Nephron (organoid): ENCODE measurements around the gene PTAFR.

Experiments
- H3K27ac Mint-ChIP-seq, 3 experiments: 2 replicates each; pipeline ENCODE4 v1.8.0; 2020; ENCODE audit warnings: mixed read lengths in 3 of 3, mild to moderate bottlenecking in 2 of 3, moderate library complexity in 1 of 3
- H3K27me3 Mint-ChIP-seq: 2 replicates; pipeline ENCODE4 v1.8.0; 2021; ENCODE audit warnings: low read depth, mild to moderate bottlenecking, moderate library complexity, mixed read lengths
- H3K36me3 Mint-ChIP-seq: 2 replicates; pipeline ENCODE4 v1.8.0; 2020; ENCODE audit warnings: low read depth, mixed read lengths
- H3K4me1 Mint-ChIP-seq: 2 replicates; pipeline ENCODE4 v1.8.0; 2020; ENCODE audit warnings: mixed read lengths
- H3K4me3 Mint-ChIP-seq, 3 experiments: 2 replicates each; pipeline ENCODE4 v1.8.0; 2020; ENCODE audit warnings: mild to moderate bottlenecking in 3 of 3, mixed read lengths in 3 of 3, moderate library complexity in 2 of 3
- H3K9me3 Mint-ChIP-seq: 2 replicates; pipeline ENCODE4 v1.8.0; 2020; ENCODE audit warnings: mixed read lengths
- TF ChIP-seq, protein P1 (sequence below), 3 experiments: fragments of 200-600 bp; sonication (generic); IDR thresholded peaks; one replicate each; pipeline ENCODE4 v1.5.0; 2021; ENCODE audit warnings: antibody characterized with exemption in 3 of 3; ENCODE audit not compliant: unreplicated experiment in 3 of 3

The PTAFR gene

DNA sequence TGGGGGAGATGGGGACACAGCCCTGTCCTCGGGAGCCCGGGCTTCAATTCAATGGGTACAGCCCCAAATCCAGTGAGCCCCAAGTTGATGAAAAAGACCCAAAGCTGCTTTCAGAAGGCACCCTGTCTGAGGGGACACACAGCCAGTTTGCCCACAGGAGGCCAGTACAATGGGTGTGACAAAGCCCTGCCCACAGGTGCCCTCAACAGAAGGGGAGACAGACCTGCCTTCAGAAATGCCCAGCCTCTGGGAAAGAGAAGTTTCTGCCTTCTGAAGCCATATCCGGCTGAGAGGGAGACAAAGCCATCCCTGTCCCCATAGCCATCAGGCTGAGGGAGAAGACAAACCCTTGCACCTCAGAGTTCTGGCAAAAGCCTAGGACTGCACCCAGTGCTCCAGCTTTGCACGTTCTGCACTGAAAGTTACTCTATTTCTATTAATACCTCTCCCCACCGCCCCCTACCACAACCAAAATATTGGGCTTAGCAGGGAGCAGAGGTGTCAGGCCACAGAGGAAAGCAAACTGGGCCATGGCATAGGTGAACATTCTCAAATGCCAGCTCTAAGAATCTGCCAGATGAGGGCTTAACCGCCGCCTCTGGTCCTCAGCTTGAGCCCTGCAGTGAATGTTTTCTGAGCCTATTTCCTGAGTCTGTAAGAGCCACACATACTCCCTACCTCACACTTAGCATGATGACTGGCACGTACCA, 18.0 kb upstream of the PTAFR start:
- TF ChIP-seq, protein P1, sequence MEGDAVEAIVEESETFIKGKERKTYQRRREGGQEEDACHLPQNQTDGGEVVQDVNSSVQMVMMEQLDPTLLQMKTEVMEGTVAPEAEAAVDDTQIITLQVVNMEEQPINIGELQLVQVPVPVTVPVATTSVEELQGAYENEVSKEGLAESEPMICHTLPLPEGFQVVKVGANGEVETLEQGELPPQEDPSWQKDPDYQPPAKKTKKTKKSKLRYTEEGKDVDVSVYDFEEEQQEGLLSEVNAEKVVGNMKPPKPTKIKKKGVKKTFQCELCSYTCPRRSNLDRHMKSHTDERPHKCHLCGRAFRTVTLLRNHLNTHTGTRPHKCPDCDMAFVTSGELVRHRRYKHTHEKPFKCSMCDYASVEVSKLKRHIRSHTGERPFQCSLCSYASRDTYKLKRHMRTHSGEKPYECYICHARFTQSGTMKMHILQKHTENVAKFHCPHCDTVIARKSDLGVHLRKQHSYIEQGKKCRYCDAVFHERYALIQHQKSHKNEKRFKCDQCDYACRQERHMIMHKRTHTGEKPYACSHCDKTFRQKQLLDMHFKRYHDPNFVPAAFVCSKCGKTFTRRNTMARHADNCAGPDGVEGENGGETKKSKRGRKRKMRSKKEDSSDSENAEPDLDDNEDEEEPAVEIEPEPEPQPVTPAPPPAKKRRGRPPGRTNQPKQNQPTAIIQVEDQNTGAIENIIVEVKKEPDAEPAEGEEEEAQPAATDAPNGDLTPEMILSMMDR (IDR thresholded peaks at IDR 0.05; ENCODE audit: unreplicated experiment in 3 of 3) = no peak
- Mint-ChIP-seq H3K36me3 (peaks cover 14% of the 10 kb centered on the region), H3K9me3 (no peaks in the 10 kb centered on the region), H3K27me3 (no peaks in the 10 kb centered on the region), H3K4me3 (no peak overlapping the region), H3K4me1 (peaks cover 16% of the 10 kb centered on the region), H3K27ac (no peak overlapping the region)

DNA sequence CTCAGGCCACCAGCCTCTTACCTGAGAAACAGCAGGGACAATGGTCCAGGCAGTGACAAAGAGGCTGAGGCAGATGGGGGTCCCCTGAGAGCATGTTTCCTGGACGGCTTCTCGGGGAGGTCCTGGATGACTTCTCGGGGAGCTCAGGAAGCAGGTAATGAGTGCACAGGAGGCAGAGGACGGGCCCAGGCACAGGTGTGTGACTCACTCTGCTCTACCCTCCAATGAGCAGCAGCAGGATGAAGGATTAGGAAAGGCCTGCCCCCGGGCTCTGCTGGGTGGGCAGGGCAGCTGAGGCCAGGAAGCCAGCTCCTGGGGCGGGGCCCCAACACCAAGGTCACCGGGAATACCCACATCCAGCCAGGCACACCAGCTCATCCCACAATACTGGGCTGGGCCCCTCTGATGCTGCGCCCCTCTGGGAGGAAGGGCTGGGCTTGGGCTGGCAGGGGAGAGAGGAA, 17.2 kb upstream of the PTAFR start:
- Mint-ChIP-seq H3K27me3 (no peaks in the 10 kb centered on the region), H3K4me1 (peaks cover 16% of the 10 kb centered on the region), H3K9me3 (no peaks in the 10 kb centered on the region), H3K36me3 (peaks cover 7% of the 10 kb centered on the region), H3K4me3 (no peak overlapping the region), H3K27ac (no peak overlapping the region)
- TF ChIP-seq, protein P1 (IDR thresholded peaks at IDR 0.05; ENCODE audit: unreplicated experiment in 3 of 3) = no peak

- Mint-ChIP-seq H3K27ac (no peak overlapping the region), H3K4me1 (no peaks in the 10 kb centered on the region), H3K9me3 (no peaks in the 10 kb centered on the region), H3K36me3 (no peaks in the 10 kb centered on the region), H3K27me3 (no peaks in the 10 kb centered on the region), H3K4me3 (no peak overlapping the region)
- TF ChIP-seq, protein P1 (IDR thresholded peaks at IDR 0.05; ENCODE audit: unreplicated experiment in 3 of 3) = no peak
Measured at GRCh38 chr1:28190996-28191645, 14.6 kb upstream of the PTAFR start.

DNA sequence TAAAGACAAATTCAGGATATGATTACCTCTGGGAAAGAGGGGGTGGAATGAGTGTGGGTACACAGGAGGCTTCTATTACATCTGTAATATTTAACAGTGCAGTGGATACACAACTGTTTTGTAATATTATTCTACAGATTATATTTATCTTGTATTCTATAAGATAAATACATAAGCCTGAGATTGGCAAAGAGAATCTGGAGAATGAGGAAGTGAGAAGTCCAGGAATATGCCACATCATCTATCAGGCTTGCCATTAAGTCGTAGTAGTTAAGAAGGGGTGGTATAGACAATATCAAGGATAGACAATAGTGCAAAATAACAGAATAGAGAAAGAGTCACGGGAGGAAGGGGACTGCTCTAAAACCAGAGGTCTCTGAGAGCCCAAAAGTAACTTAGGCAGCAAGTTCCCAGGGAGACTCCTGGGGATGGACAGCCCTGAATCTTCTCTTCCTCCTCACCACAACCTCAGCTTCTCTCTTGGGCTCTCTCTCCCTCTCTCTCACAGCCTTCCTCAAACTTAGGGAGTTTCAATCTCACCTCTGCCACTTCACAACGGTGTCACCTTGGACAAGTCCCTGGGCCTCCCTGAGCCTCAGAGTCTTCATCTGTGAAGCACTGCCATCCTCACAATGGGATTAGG, 14.0 kb upstream of the PTAFR start:
- TF ChIP-seq, protein P1 (IDR thresholded peaks at IDR 0.05; ENCODE audit: unreplicated experiment in 3 of 3) = no peak
- H3K27me3 Mint-ChIP-seq = no peaks in the 10 kb centered on the region
- no peak overlapping the region for H3K4me3 Mint-ChIP-seq
- H3K4me1 Mint-ChIP-seq = no peaks in the 10 kb centered on the region
- H3K27ac Mint-ChIP-seq = no peak overlapping the region
- no peaks in the 10 kb centered on the region for H3K36me3 Mint-ChIP-seq
- H3K9me3 Mint-ChIP-seq = no peaks in the 10 kb centered on the region

GRCh38 chr1:28185071-28185470, 8.6 kb upstream of the PTAFR start:
- H3K27me3 Mint-ChIP-seq = peaks cover 3% of the 10 kb centered on the region
- no peaks in the 10 kb centered on the region for H3K9me3 Mint-ChIP-seq
- TF ChIP-seq, protein P1 (IDR thresholded peaks at IDR 0.05; ENCODE audit: unreplicated experiment in 3 of 3) = no peak
- no peaks in the 10 kb centered on the region for H3K36me3 Mint-ChIP-seq
- H3K27ac Mint-ChIP-seq = no peak overlapping the region
- no peak overlapping the region for H3K4me3 Mint-ChIP-seq
- no peaks in the 10 kb centered on the region for H3K4me1 Mint-ChIP-seq
